ENCODE data around the gene HOXB3. TPM values are rescaled to one million over a fixed set of nuclear protein-coding genes. Genes with fewer than 3 reads are reported as not detected.

Gene HOXB3
- total RNA-seq, 1 experiment from 2014 or later: 6.8 TPM

DNA sequence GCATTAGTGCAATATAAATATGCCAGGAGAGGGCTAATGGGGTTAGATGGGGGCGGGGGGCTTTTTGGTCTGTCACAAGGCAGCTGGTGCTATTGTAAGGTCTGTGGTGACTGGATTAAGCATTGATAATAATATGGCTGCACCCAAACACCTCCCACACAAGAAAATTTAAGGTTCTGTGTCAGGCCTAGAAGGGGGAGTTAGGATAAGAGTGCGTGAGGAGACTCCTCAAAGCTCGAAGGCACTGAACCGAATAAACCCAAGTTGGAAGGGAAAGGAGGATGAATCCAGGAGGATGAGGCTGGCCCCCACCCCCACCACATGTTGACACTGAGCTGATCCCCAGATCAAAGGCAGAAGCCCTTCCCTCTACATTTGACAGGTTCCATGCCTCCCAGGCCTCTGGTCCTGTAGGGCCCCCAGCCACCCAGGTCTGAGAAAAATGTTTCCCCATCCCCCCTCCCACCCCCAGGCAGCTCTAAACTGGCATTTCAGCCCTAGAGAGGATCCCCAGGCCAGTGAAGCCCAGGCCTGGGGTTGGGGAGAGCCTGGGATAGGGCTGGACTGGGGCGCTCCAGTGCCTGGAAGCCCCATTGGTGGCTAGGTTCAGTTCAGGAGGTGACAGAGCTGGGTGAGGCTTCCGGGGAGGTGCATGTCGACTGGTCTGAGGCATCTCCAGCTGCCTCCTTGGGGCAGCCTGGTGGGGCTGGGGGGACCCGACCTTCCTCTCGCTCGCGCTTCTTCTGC is 60.9 kb downstream of the HOXB3 start:
- peaks cover 81% of the 10 kb centered on the region for H3K27me3 ChIP-seq (ENCODE audit: control insufficient read depth, insufficient read depth, low read length)
- H3K4me3 ChIP-seq (ENCODE audit: insufficient read depth, low read depth, low read length): no peak overlapping the region

DNA sequence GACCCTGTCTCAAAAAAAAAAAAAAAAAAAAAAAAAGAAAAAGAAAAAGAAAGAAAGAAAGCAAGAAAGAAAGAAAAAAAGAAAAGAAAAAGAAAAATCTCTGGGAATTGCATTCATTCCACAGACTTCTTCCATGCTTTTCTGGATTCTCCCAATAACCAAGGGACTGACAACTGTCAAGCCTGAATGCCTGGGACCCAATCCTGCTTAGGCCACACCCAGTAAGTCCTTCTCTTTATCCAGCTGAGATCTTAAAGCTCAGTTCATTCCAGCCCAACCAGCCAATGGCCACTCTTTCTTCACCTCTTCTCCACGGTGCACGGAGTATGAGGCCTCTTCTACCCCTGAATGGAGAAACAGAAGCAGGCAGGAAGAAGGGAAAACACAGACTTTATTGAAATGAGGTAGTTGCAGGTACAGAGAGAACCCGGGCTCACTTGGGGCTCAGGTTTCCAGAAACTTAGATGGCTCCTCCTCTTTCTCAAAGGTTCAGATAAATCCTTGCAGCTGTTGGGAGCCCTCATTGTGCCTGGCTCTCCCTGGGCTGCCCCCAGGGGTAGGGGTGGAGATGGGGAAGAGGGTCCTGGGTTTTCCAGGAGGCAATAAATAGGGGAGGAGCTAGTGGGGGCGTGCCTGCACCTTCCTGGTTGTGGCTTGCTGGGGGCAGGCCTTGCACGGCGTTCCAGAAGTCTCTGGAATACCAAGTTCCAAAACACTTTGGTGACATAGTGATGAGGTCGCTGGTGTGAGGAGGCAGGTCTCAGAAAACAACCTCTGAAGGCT is 61.7 kb downstream of the HOXB3 start:
- DNase-seq: peak; percentile 64
- Histone ChIP-seq H3K4me3 (ENCODE audit: insufficient read depth, low read depth, low read length) (no peak overlapping the region), H3K27me3 (ENCODE audit: control insufficient read depth, insufficient read depth, low read length) (peaks cover 88% of the 10 kb centered on the region)

More for the DNA sequence above, 60.9 kb downstream of the HOXB3 start:
- H3K36me3 ChIP-seq (replicated peaks; ENCODE audit: control insufficient read depth, insufficient read depth, low read length): no peaks in the 10 kb centered on the region
- DNase-seq: peak; percentile 59

DNA sequence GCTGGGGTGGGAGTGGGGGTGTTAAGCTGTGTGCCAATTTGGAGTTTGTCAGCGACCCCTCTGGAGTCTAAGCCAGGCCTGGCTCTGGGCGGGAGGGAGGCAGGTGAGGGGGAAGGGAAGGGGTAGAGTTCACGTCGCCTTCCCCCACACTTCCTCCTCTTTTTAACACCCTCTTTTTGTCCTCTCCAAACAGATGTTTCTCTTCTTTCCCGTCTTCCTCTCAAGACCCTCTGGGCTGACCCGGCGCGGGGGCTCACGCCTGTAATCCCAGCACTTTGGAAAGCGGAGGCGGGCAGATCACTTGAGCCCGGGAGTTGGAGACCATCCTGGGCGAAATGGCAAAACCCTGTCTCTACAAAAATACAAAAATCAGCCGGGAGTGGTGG is 62.5 kb downstream of the HOXB3 start:
- peak overlapping the region; percentile 14 for H3K4me3 ChIP-seq (ENCODE audit: insufficient read depth, low read depth, low read length)
- H3K27me3 ChIP-seq (ENCODE audit: control insufficient read depth, insufficient read depth, low read length): peaks cover 93% of the 10 kb centered on the region
- no peak for DNase-seq
- H3K36me3 ChIP-seq (replicated peaks; ENCODE audit: control insufficient read depth, insufficient read depth, low read length): no peaks in the 10 kb centered on the region

More for the DNA sequence above, 61.7 kb downstream of the HOXB3 start:
- H3K36me3 ChIP-seq (replicated peaks; ENCODE audit: control insufficient read depth, insufficient read depth, low read length): no peaks in the 10 kb centered on the region

DNA sequence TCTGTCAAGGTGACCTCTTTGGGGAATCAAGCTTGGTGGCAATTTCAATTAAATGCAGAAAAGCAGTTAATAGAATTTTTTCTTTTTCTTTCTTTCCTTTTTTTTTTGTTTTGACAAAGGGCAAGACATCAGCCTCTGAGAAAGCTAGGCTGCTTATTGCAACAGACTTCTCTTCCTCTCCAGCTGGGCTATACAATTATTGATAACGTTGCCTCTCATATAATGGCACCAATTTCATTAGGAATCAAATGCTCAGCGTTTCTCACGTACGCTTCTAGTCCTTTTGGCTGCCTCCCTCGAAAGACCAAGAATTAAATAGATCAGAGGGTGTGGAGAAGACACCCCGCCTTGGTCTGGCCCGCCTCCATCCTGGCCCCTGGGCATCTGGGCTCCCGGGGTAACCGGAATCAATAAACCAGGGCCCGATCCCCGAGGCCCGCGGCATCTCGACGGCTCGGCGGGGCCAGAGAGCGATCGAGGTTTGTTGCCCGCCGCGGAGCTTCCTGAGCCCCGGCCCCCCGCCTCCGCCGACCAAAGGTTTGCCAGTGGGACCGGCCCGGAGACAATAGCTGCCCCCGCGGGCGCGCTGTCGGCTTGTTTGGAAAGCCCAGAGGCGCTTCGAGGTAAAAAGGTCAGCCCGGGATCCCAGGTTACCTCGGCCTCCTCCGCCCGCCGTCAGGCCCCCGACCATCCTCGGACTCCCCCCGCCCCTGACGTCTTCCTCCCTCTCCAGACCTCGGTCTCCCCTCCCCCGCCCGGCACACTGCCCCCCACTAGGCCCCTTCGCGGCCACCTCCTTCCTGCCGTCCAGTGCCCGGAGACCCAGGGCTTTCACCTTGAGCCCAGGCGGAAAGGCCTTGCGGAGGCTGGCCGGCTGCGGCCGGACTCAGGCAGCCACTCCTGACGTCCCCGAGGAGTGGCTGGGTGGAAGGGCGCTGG is 63.2 kb downstream of the HOXB3 start:
- no peaks in the 10 kb centered on the region for H3K36me3 ChIP-seq (replicated peaks; ENCODE audit: control insufficient read depth, insufficient read depth, low read length)
- H3K27me3 ChIP-seq (ENCODE audit: control insufficient read depth, insufficient read depth, low read length): peaks cover 88% of the 10 kb centered on the region
- peak overlapping the region; percentile 14 for H3K4me3 ChIP-seq (ENCODE audit: insufficient read depth, low read depth, low read length)
- DNase-seq: peak; percentile 91

DNA sequence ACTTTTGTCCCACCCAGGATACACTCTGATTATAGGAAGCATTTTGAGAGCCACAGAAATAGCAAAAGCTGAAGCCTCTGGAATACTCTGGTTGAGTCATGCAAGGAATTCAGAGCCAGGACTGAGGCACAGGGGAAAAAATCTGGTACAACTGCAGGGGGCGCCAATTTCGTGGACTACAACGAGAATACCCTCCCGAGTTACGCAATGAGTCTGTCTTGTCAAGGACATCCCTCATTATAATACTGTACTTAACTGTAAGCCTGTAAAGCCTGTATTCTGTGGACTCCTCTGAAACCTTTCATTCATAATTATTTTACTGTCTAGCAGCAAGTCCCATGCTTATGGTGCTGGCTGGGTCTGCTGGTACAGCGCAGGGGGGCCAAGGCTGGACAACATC is 67.0 kb downstream of the HOXB3 start:
- Histone ChIP-seq H3K27me3 (ENCODE audit: control insufficient read depth, insufficient read depth, low read length) (peaks cover 59% of the 10 kb centered on the region), H3K4me3 (ENCODE audit: insufficient read depth, low read depth, low read length) (no peak overlapping the region), H3K36me3 (replicated peaks; ENCODE audit: control insufficient read depth, insufficient read depth, low read length) (no peaks in the 10 kb centered on the region)
- DNase-seq: no peak

DNA sequence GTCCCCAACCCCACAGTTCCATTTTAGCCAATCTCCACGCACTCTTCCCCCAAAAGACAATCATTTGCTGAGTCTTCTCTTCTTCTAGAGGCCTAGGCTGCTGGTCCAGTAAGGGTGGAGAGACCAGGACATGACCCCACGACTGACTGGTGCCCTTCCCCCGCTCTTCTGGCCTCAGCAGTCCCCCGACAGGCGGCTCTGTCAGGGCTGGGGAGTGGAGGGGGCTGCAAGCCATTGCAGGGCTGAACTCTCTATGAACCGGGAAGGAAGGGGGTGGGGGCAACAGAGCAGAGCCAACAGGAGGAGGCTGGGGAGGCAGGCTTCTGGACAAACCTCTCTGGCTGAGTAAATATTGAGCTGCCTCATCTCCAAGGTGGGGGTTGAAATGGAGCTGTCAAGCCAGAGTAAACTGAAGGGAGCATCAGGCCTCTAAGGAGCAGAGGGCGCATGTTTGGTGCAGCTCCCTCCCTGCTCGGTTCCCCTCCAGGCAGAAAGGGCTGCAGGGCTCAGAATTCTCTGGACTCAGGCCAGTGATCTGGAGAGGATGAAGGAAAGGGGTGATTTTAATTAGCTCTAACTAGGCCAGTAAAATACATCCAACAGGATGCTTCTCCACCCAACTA is 67.9 kb downstream of the HOXB3 start:
- Histone ChIP-seq H3K36me3 (replicated peaks; ENCODE audit: control insufficient read depth, insufficient read depth, low read length) (no peaks in the 10 kb centered on the region), H3K4me3 (ENCODE audit: insufficient read depth, low read depth, low read length) (no peak overlapping the region), H3K27me3 (ENCODE audit: control insufficient read depth, insufficient read depth, low read length) (peaks cover 51% of the 10 kb centered on the region)
- DNase-seq: peak; percentile 56

DNA sequence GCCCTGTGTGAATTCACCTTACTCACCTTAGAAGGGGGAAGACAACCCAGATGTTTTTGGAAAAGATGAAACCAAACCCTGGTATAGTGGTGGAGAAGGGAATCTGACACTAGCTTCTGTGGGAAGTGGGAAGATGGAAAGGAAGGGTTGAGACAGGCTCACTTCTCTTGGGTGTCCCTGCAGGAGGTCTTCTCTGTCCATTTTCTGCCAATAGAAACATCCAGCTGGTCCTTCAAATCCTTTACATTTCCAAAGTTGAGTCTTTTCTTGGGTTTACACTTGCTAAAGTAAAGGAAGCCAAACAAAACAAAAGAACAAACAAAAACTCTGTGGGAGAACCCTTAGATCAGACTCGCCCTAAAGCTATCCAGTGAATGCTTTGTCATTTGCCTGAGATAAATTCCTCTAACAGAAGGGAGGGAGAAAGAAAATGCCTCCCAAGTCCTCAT is 69.4 kb downstream of the HOXB3 start:
- no peaks in the 10 kb centered on the region for H3K36me3 ChIP-seq (replicated peaks; ENCODE audit: control insufficient read depth, insufficient read depth, low read length)
- H3K27me3 ChIP-seq (ENCODE audit: control insufficient read depth, insufficient read depth, low read length): peaks cover 37% of the 10 kb centered on the region
- H3K4me3 ChIP-seq (ENCODE audit: insufficient read depth, low read depth, low read length): no peak overlapping the region
- peak; percentile 59 for DNase-seq

DNA sequence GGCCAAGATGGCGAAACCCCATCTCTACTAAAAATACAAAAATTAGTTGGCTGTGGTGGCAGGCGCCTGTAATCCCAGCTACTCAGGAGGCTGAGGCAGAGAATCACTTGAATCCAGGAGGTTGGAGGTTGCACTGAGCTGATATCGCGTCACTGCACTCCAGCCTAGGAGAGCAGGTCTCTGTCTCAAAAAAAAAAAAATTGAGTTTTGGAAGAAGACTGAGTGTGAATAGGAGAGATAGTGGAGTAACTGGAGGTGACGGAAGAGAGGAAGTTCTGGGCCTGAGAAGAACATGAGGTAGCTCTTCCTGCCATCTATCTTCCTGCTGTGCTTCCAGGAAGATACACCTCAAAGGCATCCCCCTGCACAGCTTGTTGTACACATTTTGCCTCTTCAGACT is 70.6 kb downstream of the HOXB3 start:
- H3K27me3 ChIP-seq (ENCODE audit: control insufficient read depth, insufficient read depth, low read length): peaks cover 29% of the 10 kb centered on the region; the same call in 1 of the 2 replicates
- no peak overlapping the region for H3K4me3 ChIP-seq (ENCODE audit: insufficient read depth, low read depth, low read length)
- no peak for DNase-seq
- H3K36me3 ChIP-seq (replicated peaks; ENCODE audit: control insufficient read depth, insufficient read depth, low read length): no peaks in the 10 kb centered on the region

DNA sequence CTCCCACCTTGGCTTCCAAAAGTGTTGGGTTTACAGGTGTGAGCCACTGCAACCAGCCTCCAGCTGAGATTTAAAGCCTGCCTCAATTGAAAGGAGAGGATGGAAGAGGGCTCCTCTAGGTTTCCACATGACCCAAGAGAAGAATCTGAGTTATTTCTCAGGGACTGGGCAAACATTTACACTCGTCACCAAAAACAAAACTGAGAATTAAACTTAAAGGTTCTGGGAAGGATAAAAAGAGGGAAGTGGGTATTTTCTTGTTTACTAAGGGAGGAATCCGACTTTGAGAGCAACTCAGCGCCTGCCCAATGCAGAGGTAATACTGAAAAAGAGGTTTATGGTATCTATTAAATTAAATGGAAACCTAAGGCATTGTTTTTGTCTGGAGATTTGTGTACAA is 72.6 kb downstream of the HOXB3 start:
- Histone ChIP-seq H3K36me3 (replicated peaks; ENCODE audit: control insufficient read depth, insufficient read depth, low read length) (no peaks in the 10 kb centered on the region), H3K27me3 (ENCODE audit: control insufficient read depth, insufficient read depth, low read length) (peaks cover 13% of the 10 kb centered on the region; the same call in 1 of the 2 replicates), H3K4me3 (ENCODE audit: insufficient read depth, low read depth, low read length) (no peak overlapping the region)
- DNase-seq: no peak

DNA sequence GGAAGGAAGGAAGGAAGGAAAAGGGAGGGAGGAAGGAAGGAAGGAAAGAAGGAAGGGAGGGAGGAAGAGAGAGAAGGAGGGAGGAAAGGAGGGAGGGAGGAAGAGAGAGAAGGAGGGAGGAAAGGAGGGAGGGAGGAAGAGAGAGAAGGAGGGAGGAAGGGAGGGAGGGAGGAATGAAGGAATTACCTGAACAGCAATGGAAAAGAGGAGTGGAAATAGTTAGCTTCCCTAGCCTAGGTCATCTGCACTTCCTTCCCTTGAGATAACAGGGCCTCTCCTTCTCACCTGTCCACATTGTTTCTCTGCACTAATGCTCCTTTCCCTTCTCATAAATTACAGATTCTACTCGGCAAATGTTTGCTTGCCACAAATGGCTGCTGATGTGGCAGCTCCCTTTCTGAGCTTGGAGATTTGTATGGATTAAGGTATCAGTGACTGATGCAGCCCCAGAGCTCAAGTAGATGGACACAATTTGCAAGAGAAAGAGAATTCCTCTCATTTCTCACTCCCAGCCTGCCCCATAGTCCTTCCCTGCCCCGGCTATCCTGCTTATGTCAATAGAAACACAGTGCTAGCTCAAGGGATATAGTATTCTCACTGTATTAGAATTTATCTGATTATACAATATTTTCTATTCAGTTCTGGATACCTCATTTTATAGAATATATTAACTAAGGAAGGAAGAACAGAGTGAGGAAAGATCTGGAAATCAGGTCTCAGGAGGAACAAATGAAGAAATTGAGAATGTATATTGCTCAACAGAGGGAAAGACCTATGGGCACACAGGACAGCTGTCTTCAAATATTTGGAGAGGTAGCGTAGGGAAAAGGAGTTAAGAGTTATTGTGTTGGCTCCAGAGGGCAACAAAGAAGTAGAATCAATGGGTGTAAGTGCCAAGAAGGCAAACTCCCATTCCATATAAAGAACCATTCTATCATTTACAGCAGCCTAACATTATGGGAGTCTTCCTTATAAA is 73.8 kb downstream of the HOXB3 start:
- Histone ChIP-seq H3K36me3 (replicated peaks; ENCODE audit: control insufficient read depth, insufficient read depth, low read length) (no peaks in the 10 kb centered on the region), H3K4me3 (ENCODE audit: insufficient read depth, low read depth, low read length) (no peak overlapping the region), H3K27me3 (ENCODE audit: control insufficient read depth, insufficient read depth, low read length) (peaks cover 7% of the 10 kb centered on the region; the same call in 1 of the 2 replicates)
- DNase-seq: peak; percentile 68

DNA sequence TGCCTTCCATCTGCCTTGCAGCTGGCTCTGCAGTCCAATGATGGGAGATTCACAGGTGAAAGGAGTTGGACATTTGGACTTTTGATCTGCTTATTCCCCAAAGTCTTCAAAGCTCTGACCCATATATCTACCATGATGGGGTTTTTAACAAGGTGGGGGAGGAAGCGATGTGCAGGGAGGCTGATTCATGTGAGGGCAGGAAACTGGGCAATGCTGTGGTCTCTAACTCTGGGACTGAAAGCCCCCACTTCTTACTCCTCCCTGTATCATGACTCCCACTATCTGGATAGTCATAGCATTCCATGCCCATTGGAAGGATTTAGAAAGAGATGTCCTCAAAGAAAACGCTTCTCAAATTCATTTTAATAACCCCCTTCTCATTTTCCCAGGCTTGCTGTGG is 75.6 kb downstream of the HOXB3 start:
- H3K27me3 ChIP-seq (ENCODE audit: control insufficient read depth, insufficient read depth, low read length): peaks cover 5% of the 10 kb centered on the region; the same call in 1 of the 2 replicates
- no peak overlapping the region for H3K4me3 ChIP-seq (ENCODE audit: insufficient read depth, low read depth, low read length)
- no peak for DNase-seq
- H3K36me3 ChIP-seq (replicated peaks; ENCODE audit: control insufficient read depth, insufficient read depth, low read length): no peaks in the 10 kb centered on the region

DNA sequence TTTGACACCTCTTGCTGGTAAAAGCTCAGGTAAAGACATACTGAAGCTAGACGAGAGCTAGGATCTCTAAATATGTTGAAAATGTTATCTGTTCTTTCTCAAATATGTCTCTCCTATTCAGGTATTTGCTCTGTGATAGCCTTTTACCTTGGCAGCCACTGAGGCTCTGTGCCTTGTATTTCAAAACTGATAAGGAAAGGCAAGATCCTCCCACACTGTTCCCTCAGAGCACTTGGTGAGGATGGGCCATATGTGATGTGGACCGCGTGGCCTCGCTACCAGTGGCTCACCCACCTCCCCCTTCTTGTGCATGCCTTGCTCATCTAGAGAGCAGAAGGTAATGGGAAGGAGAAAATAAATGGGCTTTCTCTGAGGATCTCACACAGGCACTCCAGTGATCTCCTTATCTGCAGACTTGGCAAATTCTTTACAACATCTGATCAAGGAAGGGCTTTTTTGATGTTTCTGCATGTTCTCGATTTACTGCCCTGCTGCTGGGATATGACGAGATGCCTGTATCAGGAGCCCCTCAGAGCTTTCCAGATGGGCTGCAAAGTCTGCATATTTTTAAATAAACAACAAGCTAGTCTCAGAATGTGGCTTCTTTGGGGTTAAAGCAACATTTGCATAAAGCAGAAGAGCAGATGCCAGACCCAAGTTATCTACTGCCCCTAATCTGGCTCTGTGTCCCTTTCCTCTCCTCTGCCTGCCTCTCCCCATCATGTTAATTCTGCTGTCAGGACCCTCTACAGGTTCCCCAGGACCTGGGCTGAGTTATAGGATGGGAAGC is 76.2 kb downstream of the HOXB3 start:
- DNase-seq: no peak
- no peaks in the 10 kb centered on the region for H3K36me3 ChIP-seq (replicated peaks; ENCODE audit: control insufficient read depth, insufficient read depth, low read length)
- no peak overlapping the region for H3K4me3 ChIP-seq (ENCODE audit: insufficient read depth, low read depth, low read length)
- H3K27me3 ChIP-seq (ENCODE audit: control insufficient read depth, insufficient read depth, low read length): peaks cover 4% of the 10 kb centered on the region; the same call in 1 of the 2 replicates
